Osteocyte (in vitro differentiated cells): Measurements from ENCODE around the gene PIK3C2B. TPM values are rescaled to one million over a fixed set of nuclear protein-coding genes. Genes with fewer than 3 reads are reported as not detected.

Experiments used
- DNase-seq: peaks from one replicate; pipeline ENCODE4 v3.0.0; 2021; ENCODE audit warnings: mixed read lengths; ENCODE audit not compliant: unreplicated experiment; ENCODE audit errors: extremely low spot score
- H3K27ac Mint-ChIP-seq: one replicate; pipeline ENCODE4 v1.8.0; 2021; ENCODE audit warnings: mild to moderate bottlenecking, mixed read lengths; ENCODE audit not compliant: unreplicated experiment
- H3K27me3 Mint-ChIP-seq: one replicate; pipeline ENCODE4 v1.8.0; 2021; ENCODE audit warnings: mixed read lengths; ENCODE audit not compliant: unreplicated experiment
- H3K36me3 Mint-ChIP-seq: one replicate; pipeline ENCODE4 v1.8.0; 2021; ENCODE audit warnings: mixed read lengths; ENCODE audit not compliant: unreplicated experiment
- H3K4me1 Mint-ChIP-seq: one replicate; pipeline ENCODE4 v1.8.0; 2021; ENCODE audit warnings: mixed read lengths; ENCODE audit not compliant: unreplicated experiment
- H3K4me3 Mint-ChIP-seq: one replicate; pipeline ENCODE4 v1.8.0; 2021; ENCODE audit warnings: mild to moderate bottlenecking, moderate library complexity, mixed read lengths; ENCODE audit not compliant: unreplicated experiment
- H3K9me3 Mint-ChIP-seq: one replicate; pipeline ENCODE4 v1.8.0; 2021; ENCODE audit warnings: mixed read lengths; ENCODE audit not compliant: unreplicated experiment
- CTCF ChIP-seq: fragments of 200-600 bp; sonication (generic); IDR thresholded peaks from 2 replicates; pipeline ENCODE4 v1.5.0; 2021; ENCODE audit warnings: antibody characterized with exemption, mild to moderate bottlenecking, moderate library complexity
- total RNA-seq: library from RNA; stranded (reverse); gene quantifications from 2 replicates; pipeline ENCODE4 v1.2.1, GENCODE V29; 2021

PIK3C2B gene
- total RNA-seq, 1 donor from 2014 or later = 17.5 TPM

- no peak for TF ChIP-seq CTCF
- Mint-ChIP-seq H3K27ac (no peak overlapping the region), H3K4me3 (no peak overlapping the region), H3K4me1 (peaks cover 5% of the 10 kb centered on the region), H3K36me3 (peaks cover 22% of the 10 kb centered on the region), H3K9me3 (no peaks in the 10 kb centered on the region), H3K27me3 (no peaks in the 10 kb centered on the region)
- DNase-seq = no peak
Observed at GRCh38 chr1:204449678-204450280, 44.8 kb downstream of the PIK3C2B start.

- TF ChIP-seq CTCF = no peak
- Mint-ChIP-seq H3K4me3 (no peak overlapping the region), H3K9me3 (no peaks in the 10 kb centered on the region), H3K36me3 (peaks cover 28% of the 10 kb centered on the region), H3K4me1 (peaks cover 5% of the 10 kb centered on the region), H3K27me3 (no peaks in the 10 kb centered on the region), H3K27ac (no peak overlapping the region)
- DNase-seq = no peak
Observed at GRCh38 chr1:204448991-204449677, 45.5 kb downstream of the PIK3C2B start.

DNA sequence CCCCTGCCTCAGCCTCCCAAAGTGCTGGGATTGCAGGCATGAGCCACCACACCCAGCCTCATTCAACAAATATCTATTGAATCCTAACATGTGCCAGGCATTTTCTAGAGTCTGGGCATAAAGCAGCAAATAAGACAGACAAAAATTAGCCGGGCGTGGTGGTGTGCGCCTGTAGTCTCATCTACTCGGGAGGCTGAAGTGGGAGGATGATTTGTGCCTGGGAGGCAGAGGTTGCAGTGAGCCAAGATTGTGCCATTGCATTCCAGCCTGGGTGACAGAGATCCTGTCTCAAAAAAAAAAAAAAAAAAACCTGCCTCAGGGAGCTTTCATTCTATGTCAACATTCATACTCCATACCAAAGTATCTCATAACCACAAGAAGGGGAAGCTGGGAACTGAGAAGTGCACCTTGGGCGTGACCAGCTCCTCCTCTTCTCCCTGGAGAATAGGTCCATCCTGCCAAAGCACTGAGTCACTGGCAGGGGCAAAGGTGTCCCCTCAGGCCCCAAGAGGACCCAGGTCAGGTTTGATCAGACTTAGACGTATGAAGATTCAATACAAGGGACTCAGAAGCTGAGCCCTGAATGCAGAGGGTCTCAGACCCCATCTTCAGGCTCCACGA lies 46.2 kb downstream of the PIK3C2B start:
- no peak for TF ChIP-seq CTCF
- peaks cover 5% of the 10 kb centered on the region for H3K4me1 Mint-ChIP-seq
- no peak for DNase-seq
- H3K4me3 Mint-ChIP-seq = no peak overlapping the region
- H3K36me3 Mint-ChIP-seq = peaks cover 33% of the 10 kb centered on the region
- no peaks in the 10 kb centered on the region for H3K9me3 Mint-ChIP-seq
- no peak overlapping the region for H3K27ac Mint-ChIP-seq
- no peaks in the 10 kb centered on the region for H3K27me3 Mint-ChIP-seq

GRCh38 chr1:204447736-204448135 lies 46.9 kb downstream of the PIK3C2B start:
- Mint-ChIP-seq H3K27ac (no peak overlapping the region), H3K4me3 (no peak overlapping the region), H3K36me3 (peaks cover 32% of the 10 kb centered on the region), H3K27me3 (no peaks in the 10 kb centered on the region), H3K4me1 (peaks cover 5% of the 10 kb centered on the region), H3K9me3 (no peaks in the 10 kb centered on the region)
- no peak for DNase-seq
- no peak for TF ChIP-seq CTCF

DNA sequence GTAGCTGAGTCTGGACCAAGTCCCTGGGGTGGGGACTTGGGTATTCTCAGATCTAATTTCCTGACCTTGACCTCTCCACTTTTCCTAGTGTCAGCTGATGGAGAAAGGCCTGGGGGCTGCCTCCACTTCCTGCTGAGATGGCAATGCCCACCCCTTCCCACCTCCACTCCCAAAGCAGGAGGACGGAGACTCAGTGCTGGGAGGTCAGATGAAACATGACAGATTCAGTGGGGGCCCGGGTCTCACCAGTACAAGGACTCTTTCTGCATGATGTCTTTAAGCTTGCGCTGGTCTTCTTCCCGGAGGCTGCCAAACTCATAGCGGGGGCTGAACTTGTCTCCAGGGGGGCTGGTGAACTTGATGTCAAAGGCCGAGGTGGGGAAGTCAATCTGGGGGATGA lies 47.4 kb downstream of the PIK3C2B start:
- no peaks in the 10 kb centered on the region for H3K9me3 Mint-ChIP-seq
- H3K4me3 Mint-ChIP-seq = no peak overlapping the region
- DNase-seq = no peak
- H3K27me3 Mint-ChIP-seq = no peaks in the 10 kb centered on the region
- H3K4me1 Mint-ChIP-seq = peaks cover 5% of the 10 kb centered on the region
- H3K36me3 Mint-ChIP-seq = peaks cover 36% of the 10 kb centered on the region
- TF ChIP-seq CTCF = no peak
- H3K27ac Mint-ChIP-seq = no peak overlapping the region
